ENCODE data around the gene ZCWPW1.

- TF ChIP-seq EZH2 (IDR thresholded peaks at IDR 0.05; ENCODE audit: insufficient read depth, poor library complexity, severe bottlenecking) = no peak
- no peak for TF ChIP-seq EZH2phosphoT487 (IDR thresholded peaks at IDR 0.05; ENCODE audit: insufficient read depth, low read depth)
Measured at GRCh38 chr7:100351657-100352058, 76.8 kb downstream of the ZCWPW1 start.
